PC-9 (cell line): ENCODE measurements around the gene ADRA2B. TPM values are rescaled to one million over a fixed set of nuclear protein-coding genes. Genes with fewer than 3 reads are reported as not detected.
"Not testable (repeated sequence)": the region's sequence is repeated elsewhere in the genome, so short reads cannot be mapped to it uniquely, and the experiment has no call there.

Experiments
- BruUV-seq: library from RNA; stranded (reverse); fragments of 400-500 nt; replicated peaks from 2 replicates; lab custom pipeline; 2021; lab: Mats Ljungman, UMichigan
- CTCF ChIA-PET: fragments of 300-600 bp; sonication (Branson Sonifier 250); formaldehyde crosslinking; loops from one replicate; lab custom pipeline; 2022; ENCODE audit warnings: antibody characterized with exemption; lab: Charles Lee
- POLR2A ChIA-PET: fragments of 300-600 bp; sonication (Branson Sonifier 250); formaldehyde crosslinking; loops from one replicate; lab custom pipeline; 2022; ENCODE audit warnings: antibody characterized with exemption; ENCODE audit not compliant: unreplicated experiment; lab: Charles Lee
- DNase-seq, 2 experiments: peaks; one replicate each; pipeline versions ENCODE4 v3.0.0 to v3.0.0-alpha.2; 2015 to 2022; ENCODE audit warnings: mixed read lengths in 1 of 2
- H2AFZ ChIP-seq: fragments of 200-600 bp; sonication (generic); 2 replicates; pipeline ENCODE4 v1.8.1; 2017; ENCODE audit warnings: antibody characterized with exemption
- H3F3A ChIP-seq: fragments of 200-600 bp; sonication (generic); 2 replicates; pipeline ENCODE4 v1.8.1; 2017; ENCODE audit warnings: antibody characterized with exemption, mild to moderate bottlenecking, low read depth; ENCODE audit not compliant: insufficient read depth
- H3K27ac ChIP-seq: fragments of 200-600 bp; sonication (generic); 2 replicates; pipeline ENCODE4 v1.6.1; 2016; ENCODE audit warnings: mixed run types
- H3K27me3 ChIP-seq: fragments of 200-600 bp; sonication (generic); 2 replicates; pipeline ENCODE4 v1.6.1; 2016; ENCODE audit warnings: low read depth, mixed run types; ENCODE audit not compliant: insufficient read depth
- H3K36me3 ChIP-seq: fragments of 200-600 bp; sonication (generic); 2 replicates; pipeline ENCODE4 v1.6.1; 2016; ENCODE audit warnings: low read depth, mixed run types
- H3K4me1 ChIP-seq: fragments of 200-600 bp; sonication (generic); replicated peaks from 2 replicates; pipeline ENCODE4 v1.6.1; 2016; ENCODE audit warnings: mixed run types; ENCODE audit not compliant: insufficient read depth
- H3K4me2 ChIP-seq: fragments of 200-600 bp; sonication (generic); 2 replicates; pipeline ENCODE4 v1.6.1; 2017; ENCODE audit warnings: mixed run types
- H3K4me3 ChIP-seq: fragments of 200-600 bp; sonication (generic); 2 replicates; pipeline ENCODE4 v1.6.1; 2016; ENCODE audit warnings: mixed run types
- H3K79me2 ChIP-seq: fragments of 200-600 bp; sonication (generic); 2 replicates; pipeline ENCODE4 v1.6.1; 2017; ENCODE audit warnings: low read depth, mixed run types
- H3K9me2 ChIP-seq: fragments of 200-600 bp; sonication (generic); 2 replicates; pipeline ENCODE4 v1.8.1; 2017; ENCODE audit warnings: mild to moderate bottlenecking; ENCODE audit not compliant: insufficient read depth
- H3K9me3 ChIP-seq: fragments of 200-600 bp; sonication (generic); 2 replicates; pipeline ENCODE4 v1.8.1; 2016; ENCODE audit warnings: low read depth; ENCODE audit not compliant: insufficient read depth
- H4K20me1 ChIP-seq: fragments of 200-600 bp; sonication (generic); 2 replicates; pipeline ENCODE4 v1.8.1; 2017; ENCODE audit not compliant: insufficient read depth
- CTCF ChIP-seq: fragments of 200-600 bp; sonication (generic); conservative IDR thresholded peaks from 2 replicates; pipeline ENCODE4 v1.6.1; 2017; ENCODE audit warnings: mixed run types, antibody characterized with exemption, mild to moderate bottlenecking, moderate library complexity
- EZH2 ChIP-seq: fragments of 200-600 bp; sonication (generic); IDR thresholded peaks from 2 replicates; pipeline ENCODE4 v1.8.0; 2017; ENCODE audit warnings: antibody characterized with exemption, low read depth
- intact Hi-C: fragments of 100-400 bp; cut with micrococcal nuclease; formaldehyde crosslinking; loops from one replicate; pipeline ENCODE4 v1.10.0; 2022; ENCODE audit not compliant: unreplicated experiment
- total RNA-seq: library from RNA; stranded (reverse); gene quantifications from 2 replicates; pipeline ENCODE4 v1.2.3, GENCODE V29; 2021

The ADRA2B gene
- total RNA-seq, 1 experiment from 2014 or later, result 0.26 TPM

GRCh38 chr2:96065954-96066353, 50.4 kb downstream of the ADRA2B start:
- H3K36me3 ChIP-seq, H3K79me2 ChIP-seq, BruUV-seq, H3K4me2 ChIP-seq, POLR2A ChIA-PET, H3K9me3 ChIP-seq, intact Hi-C loops, H4K20me1 ChIP-seq, H3K4me3 ChIP-seq, H3K27ac ChIP-seq, H2AFZ ChIP-seq, DNase-seq, H3F3A ChIP-seq, H3K9me2 ChIP-seq, H3K27me3 ChIP-seq: not testable (repeated sequence)
- CTCF ChIA-PET, result interaction anchor here (0.7 kb wide), 1 partner anchor 1561 kb away, joined by 3 read pairs; no protein-coding TSS in a partner anchor
- peaks cover 13% of the 10 kb centered on the region; the same call in 1 of the 2 replicates for H3K4me1 ChIP-seq

- H3K4me1 ChIP-seq, result peaks cover 13% of the 10 kb centered on the region; the same call in 1 of the 2 replicates
- CTCF ChIA-PET, result interaction anchor here (0.7 kb wide), 1 partner anchor 1561 kb away, joined by 3 read pairs; no protein-coding TSS in a partner anchor
- no peaks in the 10 kb centered on the region for H3K36me3 ChIP-seq
- no peak overlapping the region for H3K27ac ChIP-seq
- POLR2A ChIA-PET, result no interaction called here
- no peaks in the 10 kb centered on the region for H3K9me2 ChIP-seq
- H3K4me3 ChIP-seq, result no peak overlapping the region
- H3K27me3 ChIP-seq, result no peaks in the 10 kb centered on the region
- no peaks in the 10 kb centered on the region for H4K20me1 ChIP-seq
- TF ChIP-seq EZH2 (no peak), CTCF (no peak)
- H3K4me2 ChIP-seq, result no peak overlapping the region
- no peak for DNase-seq
- H2AFZ ChIP-seq, result no peak overlapping the region
- H3K9me3 ChIP-seq, result no peaks in the 10 kb centered on the region
- no peaks in the 10 kb centered on the region for H3K79me2 ChIP-seq
- intact Hi-C loops, result no loop called here
- BruUV-seq, result no TSS peak
- no peaks in the 10 kb centered on the region for H3F3A ChIP-seq
Measured at GRCh38 chr2:96065381-96065930, 50.9 kb downstream of the ADRA2B start.

GRCh38 chr2:96064760-96065159, 51.6 kb downstream of the ADRA2B start:
- POLR2A ChIA-PET, BruUV-seq, H3F3A ChIP-seq, H3K27me3 ChIP-seq, H3K9me2 ChIP-seq, H2AFZ ChIP-seq, H3K36me3 ChIP-seq, H3K27ac ChIP-seq, H3K4me2 ChIP-seq, H4K20me1 ChIP-seq, H3K9me3 ChIP-seq, DNase-seq, H3K79me2 ChIP-seq, intact Hi-C loops, CTCF ChIA-PET, H3K4me3 ChIP-seq: not testable (repeated sequence)
- peaks cover 13% of the 10 kb centered on the region; the same call in 1 of the 2 replicates for H3K4me1 ChIP-seq

- H3K9me2 ChIP-seq, H3K9me3 ChIP-seq, H3K27me3 ChIP-seq, POLR2A ChIA-PET, DNase-seq, H3K4me2 ChIP-seq, H3K79me2 ChIP-seq, H3K27ac ChIP-seq, H3K36me3 ChIP-seq, H3K4me3 ChIP-seq, H4K20me1 ChIP-seq, BruUV-seq, intact Hi-C loops, H3F3A ChIP-seq, H2AFZ ChIP-seq: not testable (repeated sequence)
- H3K4me1 ChIP-seq, result peaks cover 13% of the 10 kb centered on the region; the same call in 1 of the 2 replicates
- CTCF ChIA-PET, result interaction anchor here (1.1 kb wide), 1 partner anchor 110 kb away, joined by 8 read pairs; no protein-coding TSS in a partner anchor
Measured at GRCh38 chr2:96064047-96064675, 52.2 kb downstream of the ADRA2B start.
